K562 (cell line): ENCODE data around the gene FARP2. TPM values are rescaled to one million over a fixed set of nuclear protein-coding genes. Genes with fewer than 3 reads are reported as not detected.

Experiments
- ATAC-seq: fragments of 200-7000 bp; cut with Tn5 transposase; 3 replicates; pipeline ENCODE4 v1.9.1; 2020; ENCODE audit warnings: moderate library complexity
- BruUV-seq: library from RNA; stranded (reverse); fragments of 400-500 nt; replicated peaks from 2 replicates; lab custom pipeline; 2021; lab: Mats Ljungman, UMichigan
- CTCF ChIA-PET: fragments of 300-600 bp; formaldehyde crosslinking; extraction: SDS; loops from one replicate; lab custom pipeline; 2021; ENCODE audit warnings: low intra/inter-chr PET ratio; lab: Yijun Ruan, JAX
- POLR2A ChIA-PET: fragments of 300-600, 350-650 bp; sonication (Branson Sonifier 250); formaldehyde crosslinking; extraction: SDS; loops from one replicate; lab custom pipeline; 2021; ENCODE audit warnings: antibody characterized with exemption, inconsistent platforms; lab: Yijun Ruan, JAX
- DNase-seq, 4 experiments: peaks; one replicate each; pipeline versions ENCODE4 v3.0.0 to v3.0.0-alpha.2; 2011 to 2018; ENCODE audit warnings: low spot score in 3 of 4, mixed read lengths in 3 of 4; ENCODE audit errors: extremely low read depth in 1 of 4
- FAIRE-seq: peaks from 2 replicates; lab custom pipeline; 2011; peaks lifted over from hg19 to GRCh38; lab: Jason Lieb, UNC
- H2AFZ ChIP-seq: 2 replicates; pipeline ENCODE4 v1.6.0; 2011; ENCODE audit warnings: low read depth, low read length, control low read depth, inconsistent platforms
- H3K27ac ChIP-seq: fragments of 200-600 bp; 3 replicates; pipeline ENCODE4 v1.8.0; 2011; ENCODE audit warnings: low read depth, mild to moderate bottlenecking, control low read depth, inconsistent platforms, low read length, moderate library complexity, mixed read lengths; ENCODE audit errors: extremely low read depth
- H3K27me3 ChIP-seq, 2 experiments: fragments of 300-600 bp in 1 of 2; 2 replicates in 1 of 2; 3 replicates in 1 of 2; pipeline versions ENCODE4 v1.6.0 to v1.8.0; 2011; ENCODE audit warnings: inconsistent platforms in 2 of 2, low read length in 2 of 2, mild to moderate bottlenecking in 1 of 2, mixed read lengths in 1 of 2, moderate library complexity in 1 of 2; ENCODE audit not compliant: control insufficient read depth in 2 of 2, insufficient read depth in 2 of 2
- H3K36me3 ChIP-seq: fragments of 300-600 bp; 3 replicates; pipeline ENCODE4 v1.8.0; 2011; ENCODE audit warnings: mild to moderate bottlenecking, low read length, inconsistent platforms; ENCODE audit not compliant: control insufficient read depth, insufficient read depth
- H3K4me1 ChIP-seq, 2 experiments: fragments of 200-600 bp in 1 of 2; replicated peaks in 1 of 2; 2 replicates in 1 of 2; 3 replicates in 1 of 2; pipeline versions ENCODE4 v1.5.1 to v1.8.0; 2011; ENCODE audit warnings: inconsistent platforms in 2 of 2, low read length in 2 of 2, mild to moderate bottlenecking in 1 of 2, mixed read lengths in 1 of 2, moderate library complexity in 1 of 2; ENCODE audit not compliant: control insufficient read depth in 2 of 2, insufficient read depth in 2 of 2
- H3K4me2 ChIP-seq: 2 replicates; pipeline ENCODE4 v1.6.1; 2011; ENCODE audit warnings: low read length, control low read depth, inconsistent platforms, mixed read lengths; ENCODE audit not compliant: insufficient read depth
- H3K4me3 ChIP-seq: fragments of 200-600 bp; sonication (generic), shearing (Covaris generic); 2 replicates; pipeline ENCODE4 v1.5.1; 2016; ENCODE audit warnings: control low read depth, inconsistent platforms
- H3K79me2 ChIP-seq: fragments of 200-600 bp; 3 replicates; pipeline ENCODE4 v1.8.0; 2011; ENCODE audit warnings: low read length, inconsistent platforms; ENCODE audit not compliant: control insufficient read depth, insufficient read depth
- H3K9ac ChIP-seq, 2 experiments: 2 replicates each; pipeline versions ENCODE4 v1.6.0 to v1.6.1; 2011; ENCODE audit warnings: low read depth in 2 of 2, low read length in 2 of 2, control low read depth in 1 of 2, inconsistent platforms in 1 of 2, mild to moderate bottlenecking in 1 of 2, mixed read lengths in 1 of 2; ENCODE audit not compliant: insufficient read depth in 1 of 2
- H3K9me1 ChIP-seq: one replicate; pipeline ENCODE4 v1.6.0; 2011; ENCODE audit warnings: inconsistent platforms, mild to moderate bottlenecking, low read length, moderate library complexity; ENCODE audit not compliant: control insufficient read depth, insufficient read depth
- H3K9me3 ChIP-seq: replicated peaks from 2 replicates; pipeline ENCODE4 v1.5.1; 2011; ENCODE audit warnings: low read depth, low read length, inconsistent platforms; ENCODE audit not compliant: control insufficient read depth, insufficient read depth
- H4K20me1 ChIP-seq: replicated peaks from 2 replicates; pipeline ENCODE4 v1.6.1; 2011; ENCODE audit warnings: low read length, inconsistent platforms, mixed read lengths; ENCODE audit not compliant: control insufficient read depth, insufficient read depth
- ADNP ChIP-seq: fragments of 200-800 bp; sonication (Bioruptor generic); IDR thresholded peaks from 2 replicates; pipeline ENCODE4 v1.6.1; 2016; ENCODE audit warnings: missing genetic modification characterization, missing compliant biosample characterization
- IFI16 ChIP-seq: fragments of 250-450 bp; sonication (Bioruptor Pico); IDR thresholded peaks from 2 replicates; pipeline ENCODE4 v2.1.2; 2022; ENCODE audit warnings: mild to moderate bottlenecking, inconsistent platforms
- MBD2 ChIP-seq: sonication (generic); IDR thresholded peaks from 2 replicates; pipeline ENCODE4 v1.6.1; 2016; ENCODE audit warnings: low read depth, borderline replicate concordance
- NR4A1 ChIP-seq, 2 experiments: fragments of 250-450 bp in 1 of 2; fragments of 450-650 bp in 1 of 2; sonication (Bioruptor Pico) in 1 of 2; IDR thresholded peaks; 2 replicates each; pipeline versions ENCODE4 v1.4.0 to v1.6.1; 2016 to 2020; ENCODE audit warnings: mild to moderate bottlenecking in 2 of 2, missing compliant biosample characterization in 1 of 2, missing genetic modification characterization in 1 of 2, moderate library complexity in 1 of 2
- PCBP2 ChIP-seq: fragments of 200-400 bp; formaldehyde crosslinking; IDR thresholded peaks from 2 replicates; pipeline ENCODE4 v1.6.1; 2018; ENCODE audit warnings: low read length, low read depth, mild to moderate bottlenecking, moderate library complexity; ENCODE audit not compliant: poor library complexity, severe bottlenecking
- POLR3G ChIP-seq: IDR thresholded peaks from 2 replicates; pipeline ENCODE4 v1.6.1; 2011; ENCODE audit not compliant: insufficient read length, insufficient replicate concordance; ENCODE audit errors: extremely low read depth
- PYGO2 ChIP-seq: fragments of 450-650 bp; IDR thresholded peaks from 2 replicates; pipeline ENCODE4 v1.6.1; 2016; ENCODE audit warnings: mild to moderate bottlenecking, missing genetic modification characterization, moderate library complexity, missing compliant biosample characterization
- TAF9B ChIP-seq: fragments of 450-650 bp; IDR thresholded peaks from 2 replicates; pipeline ENCODE4 v1.6.1; 2018; ENCODE audit warnings: mild to moderate bottlenecking; ENCODE audit not compliant: partially characterized antibody
- ZBTB9 ChIP-seq: fragments of 450-650 bp; formaldehyde crosslinking; IDR thresholded peaks from 2 replicates; pipeline ENCODE4 v1.4.0; 2020; ENCODE audit warnings: mild to moderate bottlenecking, moderate library complexity
- ZNF212 ChIP-seq: fragments of 450-650 bp; formaldehyde crosslinking; IDR thresholded peaks from 2 replicates; pipeline ENCODE4 v1.4.0; 2020; ENCODE audit warnings: mild to moderate bottlenecking
- ZNF316 ChIP-seq: fragments of 450-650 bp; IDR thresholded peaks from 2 replicates; pipeline ENCODE4 v1.6.1; 2016
- ZNF561 ChIP-seq: fragments of 450-650 bp; formaldehyde crosslinking; conservative IDR thresholded peaks from 2 replicates; pipeline ENCODE4 v1.4.0; 2020; ENCODE audit warnings: mild to moderate bottlenecking, moderate library complexity
- ZNF592 ChIP-seq: fragments of 450-650 bp; IDR thresholded peaks from 2 replicates; pipeline ENCODE4 v1.6.1; 2017; ENCODE audit warnings: antibody characterized with exemption, mild to moderate bottlenecking
- WGBS: fragments of 100-300 bp; shearing (Covaris generic); methylation state at CpG from one replicate; pipeline ENCODE4 v1.1.6; 2016; ENCODE audit warnings: low coverage, mixed read lengths; ENCODE audit not compliant: insufficient coverage; ENCODE audit errors: missing lambda C conversion rate; 5-methylcytosine and 5-hydroxymethylcytosine counted together
- in situ Hi-C: fragments of 300-500 bp; cut with MboI; formaldehyde crosslinking; loops from 4 replicates; pipeline ENCODE4 v1.15.0; 2018; ENCODE audit warnings: inconsistent platforms, mixed read lengths
- intact Hi-C: fragments of 100-400 bp; cut with micrococcal nuclease; formaldehyde crosslinking; loops from 2 replicates; pipeline ENCODE4 v1.14.2; 2022
- polyA plus RNA-seq, 8 experiments: library from polyadenylated mRNA; depleted of rRNA in 4 of 8; stranded (reverse) in 5 of 8; unstranded in 3 of 8; fragments of >200 nt; fragmentation: Nextera tagmentation in 2 of 8; fragmentation: Illumina TruSeq in 1 of 8; extraction: Ambion mirVana in 2 of 8; extraction: Trizol in 1 of 8; gene quantifications; 2 replicates each; pipeline versions ENCODE4 v1.2.1 to v1.2.3, GENCODE V29; 2011 to 2014; ENCODE audit warnings: inconsistent platforms in 1 of 8, missing spikeins in 1 of 8
- total RNA-seq, 7 experiments: library from RNA; depleted of rRNA in 6 of 7; stranded (reverse); fragments of >200 nt in 6 of 7; fragmentation: Illumina TruSeq in 2 of 7; extraction: Trizol in 2 of 7; gene quantifications; 2 replicates each; pipeline versions ENCODE4 v1.2.1 to v1.2.3, GENCODE V29; 2011 to 2021; ENCODE audit warnings: low replicate concordance in 1 of 7

FARP2 gene
- total and polyA plus RNA-seq, 9 of the 15 experiments (the other 6 are each of a cell fraction or from before 2014, with no cell fraction given) = 4.1 to 38.1 (median 21.1) TPM

- Histone ChIP-seq H3K9me3 (no peaks in the 10 kb centered on the region), H3K4me3 (no peak overlapping the region), H4K20me1 (no peaks in the 10 kb centered on the region), H3K9me1 (no peaks in the 10 kb centered on the region), H3K27me3 (peaks cover 3 to 9% of the 10 kb centered on the region in 2 experiments; a peak in 4 of 5 replicates), H3K4me1 (peaks cover 0 to 4% of the 10 kb centered on the region in 2 experiments; a peak in 1 of 5 replicates), H3K79me2 (no peaks in the 10 kb centered on the region), H3K36me3 (no peaks in the 10 kb centered on the region), H2AFZ (no peak overlapping the region), H3K4me2 (no peak overlapping the region), H3K27ac (no peak overlapping the region), H3K9ac (no peak overlapping the region; a peak in 1 of 4 replicates)
- TF ChIP-seq ZNF561 (CRISPR knock-in tag) = no peak
- TF ChIP-seq NR4A1 (CRISPR knock-in tag; IDR thresholded peaks at IDR 0.05) = no peak
- no peak for TF ChIP-seq NR4A1 (tag; IDR thresholded peaks at IDR 0.05)
- TF ChIP-seq MBD2 = no peak
- no peak for TF ChIP-seq ZNF592
- TF ChIP-seq POLR3G = no peak
- TF ChIP-seq ZNF212 (CRISPR knock-in tag) = no peak
- TF ChIP-seq ZBTB9 (CRISPR knock-in tag) = no peak
- no peak for TF ChIP-seq PCBP2
- TF ChIP-seq IFI16 = no peak
- no peak for TF ChIP-seq ZNF316
- TF ChIP-seq ADNP (tag) = no peak
- no peak for TF ChIP-seq PYGO2
- TF ChIP-seq TAF9B = no peak
- ATAC-seq (no peak), FAIRE-seq (no peak), DNase-seq (no peak)
- 55% methylated on average over 20 of the region's 23 CpGs for WGBS
- POLR2A ChIA-PET = interaction anchor here (0.6 kb wide), 2 partner anchors 318 to 332 kb away, joined by 3 read pairs; partner anchors contain the start of gene PPP1R7
- CTCF ChIA-PET = no interaction called here
- intact Hi-C loops = no loop called here
- in situ Hi-C loops = no loop called here
- no TSS peak for BruUV-seq
Observed at GRCh38 chr2:241467777-241468475, 111.8 kb downstream of the FARP2 start.
